Anterior cingulate cortex (tissue), 58 donors: ENCODE measurements around the gene PRODH2.

ENCODE experiments used
- DNase-seq, 58 donors: peaks; one replicate each; lab custom pipeline; 2025; lab: John Stamatoyannopoulos, UW

Gene PRODH2, protein sequence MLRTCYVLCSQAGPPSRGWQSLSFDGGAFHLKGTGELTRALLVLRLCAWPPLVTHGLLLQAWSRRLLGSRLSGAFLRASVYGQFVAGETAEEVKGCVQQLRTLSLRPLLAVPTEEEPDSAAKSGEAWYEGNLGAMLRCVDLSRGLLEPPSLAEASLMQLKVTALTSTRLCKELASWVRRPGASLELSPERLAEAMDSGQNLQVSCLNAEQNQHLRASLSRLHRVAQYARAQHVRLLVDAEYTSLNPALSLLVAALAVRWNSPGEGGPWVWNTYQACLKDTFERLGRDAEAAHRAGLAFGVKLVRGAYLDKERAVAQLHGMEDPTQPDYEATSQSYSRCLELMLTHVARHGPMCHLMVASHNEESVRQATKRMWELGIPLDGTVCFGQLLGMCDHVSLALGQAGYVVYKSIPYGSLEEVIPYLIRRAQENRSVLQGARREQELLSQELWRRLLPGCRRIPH

DNA sequence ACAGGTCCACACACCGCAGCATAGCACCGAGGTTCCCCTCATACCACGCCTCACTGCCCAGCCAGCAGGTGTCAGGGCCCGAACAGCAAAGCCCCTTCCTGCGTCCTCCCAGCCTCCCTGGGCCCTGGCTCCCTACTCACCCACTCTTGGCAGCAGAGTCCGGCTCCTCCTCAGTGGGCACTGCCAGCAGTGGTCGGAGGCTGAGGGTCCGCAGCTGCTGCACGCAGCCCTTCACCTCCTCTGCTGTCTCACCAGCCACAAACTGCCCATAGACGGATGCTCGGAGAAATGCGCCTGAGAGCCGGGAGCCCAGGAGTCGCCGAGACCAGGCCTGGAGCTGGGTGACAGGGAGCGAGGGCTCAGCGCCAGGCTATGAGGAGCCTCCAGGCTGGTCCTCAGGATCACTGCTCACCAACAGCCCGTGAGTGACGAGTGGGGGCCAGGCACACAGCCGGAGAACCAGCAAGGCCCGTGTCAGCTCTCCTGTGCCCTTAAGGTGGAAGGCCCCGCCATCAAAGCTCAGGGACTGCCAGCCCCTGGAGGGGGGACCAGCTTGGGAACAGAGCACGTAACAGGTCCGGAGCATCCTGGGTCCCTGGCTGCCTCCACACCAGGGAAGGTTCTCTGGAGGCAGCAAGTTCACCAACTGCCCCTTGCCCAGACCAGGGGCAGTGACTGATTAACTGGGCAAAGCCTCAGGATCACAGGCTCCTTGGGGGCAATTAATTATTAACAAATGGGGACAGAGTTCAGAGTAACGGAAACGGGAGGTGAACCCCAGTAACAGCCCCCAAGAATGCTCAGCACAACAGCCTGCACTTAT lies at the start of gene PRODH2:
PRODH2 (minus strand) TSS at position 626 of the 823 bp plus-strand sequence; CDS start at position 586, 40 bp downstream.
- DNase-seq: no peak

DNA sequence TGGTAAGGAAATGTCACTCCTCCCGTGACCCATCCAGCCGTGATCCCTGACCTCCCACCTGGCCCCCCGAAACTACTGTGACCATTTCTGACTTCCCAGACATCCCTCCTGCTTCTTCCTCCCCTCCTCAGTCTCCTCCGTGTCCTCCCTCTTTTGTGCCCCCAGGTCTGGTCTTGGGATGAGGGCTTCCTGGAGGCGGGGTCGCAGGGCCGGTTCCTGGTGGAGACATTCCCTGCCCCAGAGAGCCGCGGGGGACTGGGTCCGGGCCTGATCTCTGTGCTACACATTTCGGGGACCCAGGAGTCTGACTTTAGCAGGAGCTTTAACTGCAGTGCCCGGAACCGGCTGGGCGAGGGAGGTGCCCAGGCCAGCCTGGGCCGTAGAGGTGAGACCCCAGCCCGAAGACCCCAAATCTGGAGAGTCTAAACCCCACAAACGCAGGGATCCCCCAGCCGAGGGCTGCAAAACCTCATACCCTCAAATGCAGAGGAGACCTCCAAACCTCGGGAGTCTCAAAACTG lies 49.1 kb upstream of the PRODH2 start:
- no peak for DNase-seq

DNA sequence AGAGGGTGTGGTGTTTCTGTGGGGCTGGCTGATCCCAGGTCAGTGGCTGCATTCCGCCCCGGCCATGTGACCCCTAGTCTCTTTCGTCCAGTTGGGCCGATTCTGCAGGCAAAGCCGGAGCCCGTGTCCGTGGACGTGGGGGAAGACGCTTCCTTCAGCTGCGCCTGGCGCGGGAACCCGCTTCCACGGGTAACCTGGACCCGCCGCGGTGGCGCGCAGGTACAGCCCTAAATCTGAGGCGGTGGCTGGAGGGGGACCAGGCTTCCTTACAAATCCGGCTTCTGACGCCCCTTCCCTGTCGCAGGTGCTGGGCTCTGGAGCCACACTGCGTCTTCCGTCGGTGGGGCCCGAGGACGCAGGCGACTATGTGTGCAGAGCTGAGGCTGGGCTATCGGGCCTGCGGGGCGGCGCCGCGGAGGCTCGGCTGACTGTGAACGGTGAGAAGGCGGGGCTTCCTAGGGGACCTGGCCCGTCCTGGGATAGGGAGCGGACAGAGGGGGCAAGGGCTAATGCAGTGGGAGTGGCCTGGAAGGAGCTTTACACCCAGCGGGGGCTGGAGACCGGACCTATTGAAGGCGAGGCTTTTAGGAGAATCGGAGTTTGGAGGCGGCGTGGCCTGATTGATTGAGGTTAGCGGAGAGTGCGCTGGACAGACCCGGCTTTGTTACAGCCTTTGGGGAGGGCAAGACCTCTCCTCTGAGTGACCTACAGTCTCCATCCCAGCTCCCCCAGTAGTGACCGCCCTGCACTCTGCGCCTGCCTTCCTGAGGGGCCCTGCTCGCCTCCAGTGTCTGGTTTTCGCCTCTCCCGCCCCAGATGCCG lies 48.4 kb upstream of the PRODH2 start:
- DNase-seq: no peak

DNA sequence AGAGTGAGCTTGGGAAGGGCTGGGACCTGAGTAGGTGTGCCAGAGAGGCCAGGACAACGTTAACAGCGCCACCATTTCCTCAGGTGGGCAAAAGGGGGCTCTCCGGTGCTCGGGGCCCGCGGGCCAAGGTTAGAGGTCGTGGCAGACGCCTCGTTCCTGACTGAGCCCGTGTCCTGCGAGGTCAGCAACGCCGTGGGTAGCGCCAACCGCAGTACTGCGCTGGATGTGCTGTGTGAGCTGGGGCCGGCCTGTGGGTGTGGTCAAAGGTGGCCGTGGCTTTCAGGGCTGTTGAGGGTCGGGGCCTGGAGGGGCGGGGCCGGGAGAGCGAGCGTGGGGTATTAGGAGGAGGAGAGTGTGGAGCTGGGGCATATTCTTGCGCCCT lies 47.8 kb upstream of the PRODH2 start:
- no peak for DNase-seq

DNA sequence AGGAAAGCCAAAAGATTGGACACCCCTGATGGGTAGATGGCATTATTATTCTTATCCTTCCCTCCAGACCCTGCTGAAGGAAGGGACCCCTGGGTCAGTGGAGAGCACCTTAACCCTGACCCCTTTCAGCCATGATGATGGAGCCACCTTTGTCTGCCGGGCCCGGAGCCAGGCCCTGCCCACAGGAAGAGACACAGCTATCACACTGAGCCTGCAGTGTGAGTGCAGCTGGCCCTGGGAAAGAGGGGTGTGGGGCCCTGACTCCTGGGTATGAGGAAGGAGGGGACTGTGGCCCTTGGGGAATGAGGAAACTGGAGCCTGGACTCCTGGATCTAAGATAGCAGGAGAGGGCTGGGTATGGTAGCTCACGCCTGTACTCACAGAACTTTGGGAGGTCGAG lies 46.8 kb upstream of the PRODH2 start:
- DNase-seq: no peak

DNA sequence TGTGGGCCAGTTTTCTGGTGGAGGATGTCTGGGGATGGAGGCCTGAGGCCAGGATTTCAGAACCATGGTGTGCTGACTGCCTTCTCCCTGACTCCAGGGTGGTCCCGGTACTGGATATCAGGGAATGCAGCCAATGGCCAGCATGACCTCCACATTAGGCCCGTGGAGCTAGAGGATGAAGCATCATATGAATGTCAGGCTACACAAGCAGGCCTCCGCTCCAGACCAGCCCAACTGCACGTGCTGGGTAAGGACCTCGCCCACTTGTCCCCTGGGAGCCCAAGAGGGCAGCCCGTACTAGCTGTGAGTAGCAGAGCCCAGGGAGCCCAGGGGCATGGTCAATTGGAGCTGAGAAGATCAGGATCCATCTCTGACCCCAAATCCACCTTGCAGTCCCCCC lies 45.7 kb upstream of the PRODH2 start:
- no peak for DNase-seq

DNA sequence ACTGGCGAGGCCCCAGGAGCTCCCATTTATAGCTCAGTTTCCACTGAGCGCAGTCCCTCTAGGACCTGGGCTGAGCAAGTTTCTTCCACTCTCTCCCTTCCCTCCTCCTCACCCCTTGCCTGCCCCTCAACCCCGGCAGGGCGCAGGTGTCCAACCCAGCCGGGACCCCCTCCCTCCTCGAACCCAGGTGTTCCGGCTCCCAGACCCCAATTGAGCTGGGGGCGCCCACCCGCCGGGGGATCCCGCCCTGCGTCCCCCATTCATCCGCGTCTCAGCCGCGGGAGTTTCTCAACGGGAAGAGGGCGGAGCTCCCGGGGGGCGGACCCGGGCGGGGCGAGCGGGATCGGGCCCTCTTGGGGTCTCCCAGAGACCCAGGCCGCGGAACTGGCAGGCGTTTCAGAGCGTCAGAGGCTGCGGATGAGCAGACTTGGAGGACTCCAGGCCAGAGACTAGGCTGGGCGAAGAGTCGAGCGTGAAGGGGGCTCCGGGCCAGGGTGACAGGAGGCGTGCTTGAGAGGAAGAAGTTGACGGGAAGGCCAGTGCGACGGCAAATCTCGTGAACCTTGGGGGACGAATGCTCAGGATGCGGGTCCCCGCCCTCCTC lies 44.0 kb upstream of the PRODH2 start, which contains the start of gene KIRREL2:
KIRREL2 (plus strand) TSS at position 366 of the 604 bp plus-strand sequence; CDS start at position 575, 209 bp downstream.
- DNase-seq: peak in 4 of 58 donors; percentile 10 to 27 (median 18)

DNA sequence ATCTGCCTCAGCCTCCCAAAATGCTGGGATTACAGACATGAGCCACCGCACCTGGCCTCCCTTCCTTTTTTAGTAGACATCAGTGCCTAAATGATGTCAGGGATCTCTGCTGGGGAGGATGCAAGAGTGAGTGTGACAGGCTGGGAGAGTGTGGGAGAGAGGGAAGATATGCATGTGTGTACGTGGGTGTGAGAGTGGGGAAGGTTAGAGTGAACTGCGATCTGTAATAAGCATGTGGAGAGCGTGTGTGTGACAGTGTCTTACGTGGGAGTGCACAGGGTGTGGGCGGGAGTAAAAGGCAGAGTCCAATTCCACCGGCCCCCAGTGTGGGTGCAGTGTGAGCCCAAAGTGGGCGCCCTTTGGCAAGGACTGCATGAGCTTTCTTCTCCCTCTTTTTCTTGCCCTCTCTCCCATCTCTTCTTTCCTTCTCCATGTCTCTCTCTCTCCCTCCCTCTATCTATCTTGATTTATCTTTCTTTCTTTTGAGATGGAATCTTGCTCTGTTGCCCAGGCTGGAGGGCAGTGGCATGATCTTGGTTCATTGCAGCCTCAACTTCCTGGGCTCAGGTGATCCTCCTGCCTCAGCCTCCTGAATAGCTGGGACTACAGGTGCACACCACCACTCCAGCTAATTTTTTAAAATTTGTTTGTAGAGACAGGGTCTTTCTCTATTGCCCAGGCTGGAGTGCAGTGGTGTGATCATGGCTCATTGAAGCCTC lies 40.6 kb upstream of the PRODH2 start:
- DNase-seq: peak in 4 of 58 donors; percentile 21 to 32 (median 26)

DNA sequence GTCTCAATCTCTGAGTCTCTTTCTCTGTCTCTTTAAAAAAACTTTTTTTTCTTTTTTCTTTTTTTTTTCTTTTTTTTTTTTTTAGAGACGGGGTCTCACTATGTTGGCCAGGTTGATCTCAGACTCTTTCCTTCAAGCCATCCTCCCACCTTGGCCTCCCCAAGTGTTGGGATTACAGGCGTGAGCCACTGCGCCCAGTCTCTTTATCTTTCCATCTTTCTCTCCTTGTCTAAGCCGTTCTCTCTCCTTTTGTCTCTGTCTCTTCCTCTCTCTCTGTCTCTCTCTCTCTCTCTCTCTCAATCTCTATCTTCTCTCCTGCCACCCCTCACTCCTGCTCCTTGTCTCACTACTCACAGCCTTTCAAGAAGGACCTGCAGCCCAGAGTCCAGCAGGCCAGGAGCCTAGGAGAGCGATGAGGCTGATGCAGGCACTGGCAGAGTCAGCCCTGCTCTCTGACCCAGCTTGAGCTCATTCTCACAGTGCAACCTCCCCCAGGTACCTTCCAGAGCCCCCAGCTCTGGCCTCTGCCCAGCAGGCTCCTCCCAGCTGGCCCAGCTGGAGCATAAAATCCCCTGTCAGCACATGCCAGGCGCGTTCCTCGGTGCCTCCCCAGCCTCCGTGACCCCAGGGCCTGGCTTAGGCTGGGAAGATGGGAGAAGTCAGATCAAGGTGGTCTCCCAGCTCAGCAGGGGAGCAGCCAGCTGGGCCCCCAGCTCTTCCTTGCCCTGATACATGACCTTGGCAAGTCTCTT lies 39.6 kb upstream of the PRODH2 start, which contains the start of gene NPHS1:
NPHS1 (minus strand) TSS at position 476 of the 752 bp plus-strand sequence. CDS start 667 bp downstream, outside the sequence.
- DNase-seq: no peak

DNA sequence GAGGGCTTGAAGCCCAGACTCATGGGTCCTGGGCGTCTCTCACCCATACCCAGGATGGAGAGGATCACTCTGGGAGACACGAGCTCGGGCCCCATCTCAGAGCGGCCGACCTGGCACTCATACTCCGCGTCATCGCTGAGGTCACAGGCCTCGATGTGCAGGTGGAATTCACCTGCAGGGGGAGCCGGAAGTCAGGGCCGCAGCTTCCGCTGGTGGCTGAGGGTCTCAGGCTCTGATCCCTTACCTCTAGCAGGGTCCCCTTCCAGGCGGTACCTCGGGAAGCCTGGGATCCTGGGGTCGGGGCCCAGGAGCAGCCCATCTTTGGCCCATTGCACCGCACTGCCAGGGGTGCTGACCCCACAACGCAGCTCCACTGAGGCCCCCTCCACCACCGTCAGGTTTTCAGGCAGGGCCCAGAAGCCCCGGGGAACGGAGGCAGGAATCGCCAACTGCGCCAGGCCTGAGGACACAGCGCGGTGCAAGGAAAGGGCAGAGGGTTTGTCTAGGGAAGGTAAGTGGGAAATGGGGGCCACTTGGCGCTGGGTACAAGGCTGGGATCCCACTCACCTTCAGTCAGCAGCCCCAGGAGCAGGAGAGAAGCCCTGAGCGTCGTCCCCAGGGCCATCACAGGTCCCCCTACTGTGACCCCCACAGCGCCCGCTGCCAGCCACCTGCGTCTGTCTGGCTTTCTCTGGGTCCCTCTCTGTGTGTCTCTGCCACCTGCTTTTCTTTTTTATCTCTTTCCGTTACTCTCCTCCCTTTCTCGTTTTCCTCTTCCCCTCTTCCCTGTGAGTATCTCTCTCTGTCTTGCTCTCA lies 38.8 kb upstream of the PRODH2 start:
- no peak for DNase-seq

DNA sequence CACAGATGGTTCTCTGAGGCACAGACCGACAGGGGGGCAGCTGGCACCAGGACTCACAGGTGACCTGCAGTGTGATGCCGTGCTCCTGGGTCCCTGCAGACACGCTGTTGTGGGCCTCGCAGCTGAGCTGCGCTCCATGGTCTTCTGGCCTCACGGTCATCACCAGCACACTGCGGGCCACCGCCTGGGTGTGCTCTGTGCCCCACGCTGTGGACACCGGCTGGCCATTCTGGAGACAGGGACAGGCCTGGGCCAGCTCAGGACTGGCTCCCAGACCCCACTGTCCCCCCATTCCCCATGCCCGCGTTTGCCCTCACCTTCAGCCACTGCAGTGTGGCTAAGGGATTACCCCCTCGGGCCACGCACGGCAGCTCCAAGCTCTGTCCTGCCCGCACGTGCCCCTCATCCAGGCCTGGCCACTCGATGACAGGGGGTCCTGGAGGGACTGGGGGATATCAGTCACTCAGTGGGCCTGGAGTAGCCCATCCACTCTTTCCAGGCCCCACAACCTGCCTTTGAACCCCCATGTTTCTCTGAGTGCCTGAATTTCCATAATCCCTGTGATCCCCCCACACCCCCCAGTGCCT lies 36.4 kb upstream of the PRODH2 start:
- DNase-seq: no peak

DNA sequence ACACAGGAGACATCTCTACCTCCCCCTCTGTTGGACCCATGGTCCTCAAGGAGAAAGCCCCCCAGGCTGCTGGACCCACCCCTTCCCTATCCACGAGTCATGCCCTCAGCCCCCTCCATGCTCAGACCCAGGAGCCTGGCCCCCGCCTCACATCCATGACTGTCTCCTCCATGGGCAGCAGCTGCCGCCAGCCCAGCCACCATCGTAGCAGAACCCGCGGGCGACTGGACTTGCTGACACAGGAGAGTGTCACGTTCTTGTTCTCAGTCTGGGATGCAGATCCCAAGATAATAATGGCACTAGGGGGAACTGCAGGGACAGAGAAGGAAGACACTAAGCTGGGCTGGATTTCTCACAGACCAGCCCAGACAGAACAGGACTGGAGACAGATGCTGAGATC lies 35.8 kb upstream of the PRODH2 start:
- no peak for DNase-seq

DNA sequence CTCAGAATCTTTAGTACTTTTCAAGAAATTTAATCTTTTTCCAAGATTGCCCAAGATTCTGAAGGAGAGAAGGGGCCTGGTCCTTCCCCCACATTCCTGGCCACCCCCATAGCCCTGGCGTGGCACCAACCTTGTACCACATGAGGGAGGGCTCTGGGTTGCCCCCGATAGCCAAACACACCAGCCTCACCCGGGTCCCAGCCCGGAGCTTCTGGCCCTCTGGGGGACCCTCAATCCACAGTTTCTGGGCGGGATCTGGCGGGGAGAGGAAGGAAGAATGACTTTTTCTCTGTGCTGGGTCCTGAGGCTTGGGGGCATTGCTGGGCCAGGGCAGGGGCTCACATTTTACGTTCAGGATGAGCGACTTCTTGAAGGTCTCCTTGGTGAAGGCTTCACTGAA lies 35.3 kb upstream of the PRODH2 start:
- no peak for DNase-seq

DNA sequence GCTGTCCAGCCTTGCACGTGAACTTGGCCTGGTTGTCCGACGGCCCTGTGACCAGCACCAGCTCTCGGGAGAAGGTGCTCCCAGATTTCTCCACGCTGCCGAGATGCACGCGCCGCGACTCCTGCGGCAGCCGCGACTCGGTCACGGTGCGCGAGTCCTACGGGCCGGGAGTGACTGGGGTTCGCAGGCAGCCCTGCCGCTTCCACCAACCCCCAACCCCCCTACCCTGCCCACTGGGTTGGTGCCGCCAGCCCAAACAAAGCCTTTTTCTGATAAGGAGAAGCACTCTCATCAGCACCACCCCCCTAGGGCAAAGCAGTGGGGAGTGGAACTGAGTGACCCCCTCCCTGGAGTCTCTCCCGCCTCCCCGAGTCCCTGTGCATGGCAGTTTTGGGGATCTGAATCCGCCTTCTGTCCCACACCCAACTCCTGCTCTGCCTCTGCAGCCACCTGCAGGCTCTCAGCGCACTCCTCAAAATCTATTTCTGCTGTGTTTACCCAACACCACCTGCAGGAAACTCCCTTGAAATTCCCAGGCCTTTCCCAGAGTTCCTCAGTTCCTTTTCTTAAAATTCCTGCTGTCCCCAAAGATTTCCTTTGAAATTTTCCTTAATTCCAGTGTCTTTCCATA lies 33.5 kb upstream of the PRODH2 start:
- DNase-seq: peak in 1 of 58 donors; percentile 22

DNA sequence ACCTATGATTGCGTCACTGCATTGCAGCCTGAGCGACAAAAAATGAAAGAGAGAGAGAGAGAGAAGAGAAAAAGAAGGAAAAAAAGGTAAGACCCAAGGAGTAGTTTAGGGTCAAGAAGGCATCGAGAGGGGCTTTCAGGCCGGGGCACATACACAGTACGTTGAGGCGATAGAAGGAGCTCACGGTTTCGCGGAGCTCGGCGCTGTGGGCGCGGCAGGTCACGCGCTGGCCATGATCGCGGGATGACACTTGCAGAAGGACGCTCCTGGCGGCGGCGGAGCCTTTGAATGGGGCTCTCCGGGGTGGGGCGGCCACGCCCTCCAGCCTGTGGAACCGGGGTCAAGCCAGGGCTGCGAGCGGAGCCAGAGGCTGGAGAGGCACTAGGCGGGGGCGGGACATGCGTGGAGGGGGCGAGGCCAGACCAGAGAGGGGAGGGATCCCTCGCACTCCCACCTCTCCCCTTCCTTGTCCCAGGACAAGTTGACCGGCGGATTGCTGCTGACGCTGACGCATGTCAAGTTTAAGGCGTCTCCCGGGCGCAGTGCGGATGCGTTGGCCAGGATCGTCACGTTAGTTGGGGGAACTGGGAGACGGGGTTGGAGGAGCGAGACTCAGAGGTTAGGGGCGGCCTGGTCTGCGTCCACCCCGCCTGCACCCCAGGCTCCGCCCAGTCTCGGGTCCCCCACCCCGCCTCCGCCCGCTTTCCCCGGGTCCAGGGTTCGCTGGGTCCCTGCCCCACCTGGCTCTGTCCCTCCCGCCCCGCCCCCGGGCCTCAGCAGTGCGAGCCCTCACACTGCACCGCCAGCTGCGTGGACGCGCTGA lies 32.8 kb upstream of the PRODH2 start:
- peak in 1 of 58 donors; percentile 55 for DNase-seq
